ENCODE results near the gene DESI1.

DNA sequence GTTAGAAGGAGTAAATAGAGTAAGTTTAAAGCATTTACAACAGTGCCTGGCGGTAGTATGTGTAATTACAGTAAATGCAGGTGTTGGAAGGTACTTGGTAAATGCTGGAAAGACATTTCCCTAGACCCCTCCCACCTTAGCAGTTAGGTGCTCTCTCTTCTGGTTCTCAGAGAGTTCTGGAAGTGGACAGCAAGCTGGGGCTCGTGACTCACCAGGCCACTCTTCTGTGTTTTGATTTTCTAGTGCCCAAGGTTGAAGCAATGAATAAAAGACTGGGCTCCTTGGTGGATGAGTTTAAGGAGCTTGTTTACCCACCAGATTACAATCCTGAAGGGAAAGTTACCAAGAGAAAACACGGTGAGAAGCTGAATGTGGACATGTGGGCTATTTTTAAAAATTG is 40.2 kb upstream of the DESI1 start:
- TF ChIP-seq CTCF (IDR thresholded peaks at IDR 0.05), result no peak
- TF ChIP-seq POLR2A (IDR thresholded peaks at IDR 0.05), result no peak
